Endothelial cell (in vitro differentiated cells): ENCODE measurements around the gene EFCAB11. TPM values are rescaled to one million over a fixed set of nuclear protein-coding genes. Genes with fewer than 3 reads are reported as not detected.
A peak's percentile ranks its signal among the peaks of the same experiment; 100 is the strongest.

Source experiments
- DNase-seq: peaks from one replicate; pipeline ENCODE4 v3.0.0; 2021; ENCODE audit warnings: low spot score
- H3K27ac Mint-ChIP-seq: one replicate; pipeline ENCODE4 v1.8.0; 2021; ENCODE audit warnings: mixed read lengths, inconsistent platforms; ENCODE audit not compliant: unreplicated experiment
- H3K27me3 Mint-ChIP-seq: one replicate; pipeline ENCODE4 v1.8.0; 2021; ENCODE audit warnings: mild to moderate bottlenecking, moderate library complexity, mixed read lengths, inconsistent platforms; ENCODE audit not compliant: unreplicated experiment
- H3K36me3 Mint-ChIP-seq: one replicate; pipeline ENCODE4 v1.8.0; 2021; ENCODE audit warnings: mild to moderate bottlenecking, low read depth, mixed read lengths, inconsistent platforms; ENCODE audit not compliant: unreplicated experiment
- H3K4me1 Mint-ChIP-seq: one replicate; pipeline ENCODE4 v1.8.0; 2021; ENCODE audit warnings: mild to moderate bottlenecking, mixed read lengths, inconsistent platforms; ENCODE audit not compliant: unreplicated experiment
- H3K4me3 Mint-ChIP-seq: one replicate; pipeline ENCODE4 v1.8.0; 2021; ENCODE audit warnings: mild to moderate bottlenecking, mixed read lengths, inconsistent platforms; ENCODE audit not compliant: unreplicated experiment
- H3K9me3 Mint-ChIP-seq: one replicate; pipeline ENCODE4 v1.8.0; 2021; ENCODE audit warnings: mixed read lengths, inconsistent platforms; ENCODE audit not compliant: unreplicated experiment
- CTCF ChIP-seq: fragments of 200-600 bp; sonication (generic); IDR thresholded peaks from one replicate; pipeline ENCODE4 v1.5.0; 2021; ENCODE audit warnings: antibody characterized with exemption; ENCODE audit not compliant: unreplicated experiment
- total RNA-seq: library from RNA; stranded (reverse); fragmentation: NEBNext Ultra II Directional; extraction: Animal tissue kit (Norgen Biotek cat#: 25700); gene quantifications from one replicate; pipeline ENCODE4 v1.2.1, GENCODE V29; 2021; ENCODE audit not compliant: unreplicated experiment

Gene EFCAB11
- total RNA-seq, 1 donor from 2014 or later: 15.2 TPM

GRCh38 chr14:89828471-89829165 is 125.9 kb downstream of the EFCAB11 start:
- no peak for DNase-seq
- Mint-ChIP-seq H3K4me1 (peaks cover 13% of the 10 kb centered on the region), H3K4me3 (no peak overlapping the region), H3K36me3 (no peaks in the 10 kb centered on the region), H3K27ac (no peak overlapping the region), H3K9me3 (peaks cover 4% of the 10 kb centered on the region), H3K27me3 (peaks cover 2% of the 10 kb centered on the region)
- no peak for TF ChIP-seq CTCF

GRCh38 chr14:89827265-89827664 is 127.3 kb downstream of the EFCAB11 start:
- Mint-ChIP-seq H3K27me3 (peaks cover 2% of the 10 kb centered on the region), H3K27ac (no peak overlapping the region)

GRCh38 chr14:89826596-89826995 is 127.9 kb downstream of the EFCAB11 start:
- Mint-ChIP-seq H3K27me3 (peaks cover under 1% of the 10 kb centered on the region), H3K27ac (no peak overlapping the region), H3K4me1 (peaks cover 13% of the 10 kb centered on the region), H3K9me3 (peaks cover 4% of the 10 kb centered on the region), H3K4me3 (no peak overlapping the region), H3K36me3 (no peaks in the 10 kb centered on the region)
- no peak for DNase-seq
- no peak for TF ChIP-seq CTCF

More at GRCh38 chr14:89827265-89827664, 127.3 kb downstream of the EFCAB11 start:
- Mint-ChIP-seq H3K9me3 (peaks cover 4% of the 10 kb centered on the region), H3K4me1 (peaks cover 13% of the 10 kb centered on the region), H3K36me3 (no peaks in the 10 kb centered on the region), H3K4me3 (no peak overlapping the region)
- no peak for TF ChIP-seq CTCF
- peak; percentile 21 for DNase-seq

GRCh38 chr14:89823743-89824142 is 130.8 kb downstream of the EFCAB11 start:
- Mint-ChIP-seq H3K27me3 (no peaks in the 10 kb centered on the region), H3K4me3 (no peak overlapping the region)
- DNase-seq: no peak

More at GRCh38 chr14:89823743-89824142, 130.8 kb downstream of the EFCAB11 start:
- peaks cover 4% of the 10 kb centered on the region for H3K9me3 Mint-ChIP-seq
- H3K4me1 Mint-ChIP-seq: peaks cover 13% of the 10 kb centered on the region
- TF ChIP-seq CTCF: no peak
- no peaks in the 10 kb centered on the region for H3K36me3 Mint-ChIP-seq
- H3K27ac Mint-ChIP-seq: no peak overlapping the region
